HG03025 (cell line): ENCODE results near the gene TMEM263.
"Not testable (repeated sequence)": the region's sequence is repeated elsewhere in the genome, so short reads cannot be mapped to it uniquely, and the experiment has no call there.

Experiments
- ATAC-seq: cut with Tn5 transposase; IDR thresholded peaks from one replicate; pipeline ENCODE4 v1.9.1; 2021; ENCODE audit warnings: mild to moderate bottlenecking, moderate library complexity; ENCODE audit not compliant: unreplicated experiment, low FRiP score

Gene TMEM263

DNA sequence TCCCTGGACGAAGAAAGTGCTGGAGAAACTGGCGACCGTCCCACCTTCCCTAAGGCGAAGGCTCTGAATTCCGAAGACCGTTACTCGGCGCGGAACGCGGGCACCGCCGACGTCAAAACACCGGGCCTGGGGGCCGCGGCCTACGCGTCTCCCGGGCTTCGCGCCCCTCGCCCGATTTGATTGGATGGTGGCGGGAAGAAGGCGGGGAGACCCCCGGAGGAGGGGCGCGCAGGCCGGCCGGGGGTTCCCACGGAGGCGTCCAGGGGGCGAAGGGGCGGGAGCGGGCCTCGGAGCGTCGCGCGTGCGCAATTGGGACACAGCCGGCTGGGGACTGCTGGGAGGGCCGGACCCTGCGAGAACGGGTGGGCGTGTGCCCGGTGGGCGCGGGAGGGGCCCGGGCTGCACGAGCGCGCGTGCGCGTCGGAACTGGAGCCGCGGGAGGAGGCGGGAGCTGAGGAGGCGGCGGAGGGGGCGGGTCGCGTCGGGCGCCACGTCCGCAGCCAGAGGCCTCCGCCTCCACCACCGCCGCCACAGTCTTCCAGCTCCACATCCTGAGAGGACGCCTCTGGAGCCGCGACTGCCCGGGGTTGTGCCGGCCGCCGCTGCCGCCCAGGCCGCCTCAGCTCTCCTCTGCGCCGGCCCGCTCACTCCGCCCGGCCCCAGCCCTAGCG lies at the start of gene TMEM263:
TMEM263 (plus strand) TSS at position 531 of the 671 bp plus-strand sequence. CDS start 11,210 bp downstream, outside the sequence.
- ATAC-seq = peak; percentile 85

GRCh38 chr12:106906715-106907114 lies 49.0 kb upstream of the TMEM263 start:
- ATAC-seq = no peak

GRCh38 chr12:106907411-106907810 lies 48.3 kb upstream of the TMEM263 start:
- no peak for ATAC-seq

DNA sequence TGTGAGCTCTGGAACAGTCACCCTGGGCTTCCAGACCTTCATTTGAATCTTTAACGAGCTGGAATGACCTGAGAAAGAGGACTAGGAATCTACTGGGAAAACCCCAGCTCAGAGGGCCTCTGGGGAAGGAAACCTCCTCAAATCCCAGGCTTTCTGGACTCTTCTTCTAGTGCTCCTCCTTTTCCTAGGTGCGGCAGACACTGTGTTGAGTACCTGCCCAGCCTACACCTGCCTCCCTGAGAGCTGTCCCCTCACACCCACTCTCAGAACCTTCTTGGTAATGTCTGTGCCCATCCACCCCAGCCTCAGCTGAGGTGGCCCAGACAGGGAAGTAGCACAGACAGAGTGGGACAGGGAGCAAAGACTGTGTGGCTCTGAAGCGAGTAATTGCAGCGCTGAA lies 47.9 kb upstream of the TMEM263 start:
- no peak for ATAC-seq

GRCh38 chr12:106908561-106908960 lies 47.1 kb upstream of the TMEM263 start:
- no peak for ATAC-seq

GRCh38 chr12:106910202-106910601 lies 45.5 kb upstream of the TMEM263 start:
- ATAC-seq = no peak

DNA sequence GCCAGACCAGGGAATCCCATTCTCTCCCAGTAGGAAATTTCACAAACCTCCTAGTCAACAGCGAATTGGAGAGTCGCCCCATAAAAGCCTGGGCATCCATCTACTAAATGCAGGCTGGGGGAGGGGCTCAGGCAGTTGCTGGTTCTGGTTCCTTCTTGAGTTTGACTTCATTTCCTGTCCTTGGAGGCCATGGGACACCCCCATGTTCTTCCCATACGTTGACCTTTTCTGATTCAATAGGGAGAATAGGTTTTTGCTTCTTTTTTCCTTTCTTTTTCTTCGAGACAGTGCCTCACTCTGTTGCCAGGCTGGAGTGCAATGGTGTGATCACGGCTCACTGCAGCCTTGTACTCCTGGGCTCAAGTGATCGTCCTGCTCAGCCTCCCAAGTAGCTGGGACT lies 44.1 kb upstream of the TMEM263 start:
- ATAC-seq = no peak

GRCh38 chr12:106913456-106913855 lies 42.3 kb upstream of the TMEM263 start:
- no peak for ATAC-seq

DNA sequence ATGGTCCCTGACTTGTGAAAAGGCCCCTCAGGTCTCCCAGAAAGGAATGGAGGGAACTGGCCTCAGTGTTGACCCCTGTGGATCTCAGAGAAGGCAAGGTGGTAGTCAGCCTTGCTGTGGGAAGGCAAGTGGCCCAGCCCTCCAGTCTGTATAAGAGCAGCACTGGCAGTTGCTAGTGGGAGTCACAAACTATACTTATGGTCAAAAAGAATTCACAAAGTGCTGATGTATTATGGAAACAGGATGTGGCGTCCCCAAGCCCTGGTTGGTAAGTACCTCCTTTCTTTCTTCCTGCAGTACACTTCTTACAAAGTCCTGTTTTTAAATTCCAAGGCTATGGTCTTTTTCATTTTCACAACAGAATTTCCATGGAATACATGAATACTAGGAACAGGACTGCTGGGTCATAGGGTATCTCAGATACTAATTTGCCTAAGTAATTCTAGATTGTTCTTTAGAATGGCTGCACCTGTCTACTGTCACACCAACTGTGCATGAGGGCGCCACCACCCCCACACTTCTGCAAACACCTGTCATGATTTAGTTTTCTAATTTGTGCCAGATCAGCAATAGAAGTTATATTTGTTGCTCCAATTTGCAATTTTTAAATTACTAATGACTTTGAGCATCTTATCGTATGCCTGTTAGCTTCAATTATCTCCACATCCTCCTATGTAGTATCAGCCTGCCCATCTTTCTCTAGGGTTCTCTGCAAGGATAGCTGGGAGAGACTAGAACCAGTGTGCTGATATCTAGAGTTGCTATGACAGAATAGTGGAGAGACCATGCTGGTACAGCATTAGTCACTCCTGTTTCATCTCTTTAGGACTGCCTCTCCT lies 40.7 kb upstream of the TMEM263 start:
- ATAC-seq = peak; percentile 57

DNA sequence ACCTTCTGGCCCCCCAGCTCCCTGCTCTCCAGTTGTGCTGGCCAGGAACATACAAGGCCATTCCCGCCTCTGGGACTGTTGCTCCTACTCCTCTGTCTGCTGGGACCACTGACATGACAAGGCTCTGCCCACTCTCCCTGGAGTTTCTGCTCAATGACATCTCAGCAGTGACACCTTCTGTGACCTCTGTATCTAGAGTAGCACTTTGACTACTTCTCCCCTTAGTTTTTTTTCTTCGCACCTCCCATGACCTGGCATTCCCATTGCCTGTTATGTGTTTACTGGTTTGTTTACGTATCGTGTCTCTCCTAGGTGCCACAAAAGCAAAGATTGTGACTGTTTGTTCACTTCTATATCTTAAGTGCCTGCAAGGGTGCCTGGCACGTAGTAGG lies 40.1 kb upstream of the TMEM263 start:
- no peak for ATAC-seq

DNA sequence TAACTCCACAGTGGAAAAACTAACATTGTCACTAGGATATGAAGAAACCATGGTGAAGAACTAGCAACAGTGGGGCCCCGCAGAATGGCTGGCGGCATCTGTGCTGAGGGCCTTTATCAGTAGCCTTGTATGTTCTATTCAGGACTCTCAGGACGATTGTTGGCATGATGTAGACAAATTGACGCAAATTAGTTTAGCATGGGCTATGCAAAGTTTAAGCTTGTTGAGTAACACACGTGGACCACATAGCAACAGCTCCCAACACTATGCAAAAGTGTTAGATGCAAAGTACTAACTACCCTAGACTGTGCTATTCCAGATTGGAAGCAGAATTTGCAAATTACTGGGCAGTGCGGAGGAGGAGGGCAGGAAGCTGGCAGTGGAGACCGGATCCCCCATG lies 38.2 kb upstream of the TMEM263 start:
- no peak for ATAC-seq

DNA sequence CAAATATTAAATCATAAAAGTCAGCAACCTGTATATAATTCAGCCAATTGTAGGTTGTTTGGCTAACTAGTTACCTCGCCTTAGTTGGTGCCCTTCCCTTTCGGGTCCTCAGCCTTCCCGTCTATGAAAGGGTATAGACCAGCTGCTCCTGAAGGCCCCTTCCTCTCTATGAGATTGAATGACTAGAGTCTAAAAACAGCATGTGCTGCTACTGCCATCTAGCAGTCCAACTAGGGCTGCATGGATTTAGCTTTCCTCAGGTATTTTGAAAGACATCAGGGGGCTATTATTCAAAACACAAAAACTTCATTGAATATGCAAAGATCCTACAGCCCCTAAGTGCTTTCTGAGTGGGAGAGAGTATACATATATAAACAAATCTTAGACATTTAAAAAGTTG lies 37.0 kb upstream of the TMEM263 start:
- ATAC-seq = no peak

DNA sequence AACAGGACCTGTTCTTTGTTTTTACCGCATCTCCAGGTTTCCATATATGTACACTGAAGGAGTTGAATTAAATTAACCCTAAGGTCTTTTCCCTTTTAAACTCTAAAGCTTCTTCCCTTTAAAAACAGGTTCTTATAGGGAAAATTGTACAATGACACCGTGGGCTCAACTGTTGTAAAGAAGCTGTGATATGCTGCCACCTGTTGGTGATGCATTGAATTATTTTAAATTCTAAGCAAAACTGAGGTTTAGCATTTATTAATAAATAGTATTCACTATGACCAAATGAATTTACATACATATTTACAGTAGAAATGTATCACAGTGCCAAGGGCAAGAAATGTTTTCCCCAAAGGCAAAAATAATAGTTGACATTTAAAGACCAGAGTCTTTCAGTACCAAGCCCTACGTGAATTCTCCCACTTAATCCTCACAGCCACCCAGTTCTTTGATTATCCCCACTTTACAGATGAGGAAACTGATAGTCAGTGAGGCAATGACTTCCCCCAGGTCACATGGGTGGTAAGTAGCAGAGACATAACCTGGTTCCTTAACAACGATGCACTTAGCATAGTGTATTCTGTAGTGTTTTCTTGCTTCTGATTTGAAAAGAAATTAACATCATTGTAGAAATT lies 35.7 kb upstream of the TMEM263 start:
- ATAC-seq = no peak

DNA sequence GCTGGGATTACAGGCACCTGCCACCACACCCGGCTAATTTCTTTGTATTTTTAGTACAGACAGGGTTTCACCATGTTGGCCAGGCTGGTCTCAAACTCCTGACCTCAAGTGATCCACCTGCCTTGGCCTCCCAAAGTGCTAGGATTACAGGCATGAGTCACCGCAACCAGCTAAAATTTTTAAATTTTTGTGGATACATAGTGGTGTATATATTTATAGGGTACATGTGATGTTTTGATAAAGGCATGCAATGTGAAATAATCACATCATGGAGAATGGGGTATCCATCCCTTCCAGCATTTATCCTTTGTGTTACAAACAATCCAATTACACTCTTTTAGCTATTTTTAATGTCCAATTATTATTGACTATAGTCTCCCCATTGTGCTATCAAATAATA lies 33.7 kb upstream of the TMEM263 start:
- ATAC-seq = not testable (repeated sequence)

DNA sequence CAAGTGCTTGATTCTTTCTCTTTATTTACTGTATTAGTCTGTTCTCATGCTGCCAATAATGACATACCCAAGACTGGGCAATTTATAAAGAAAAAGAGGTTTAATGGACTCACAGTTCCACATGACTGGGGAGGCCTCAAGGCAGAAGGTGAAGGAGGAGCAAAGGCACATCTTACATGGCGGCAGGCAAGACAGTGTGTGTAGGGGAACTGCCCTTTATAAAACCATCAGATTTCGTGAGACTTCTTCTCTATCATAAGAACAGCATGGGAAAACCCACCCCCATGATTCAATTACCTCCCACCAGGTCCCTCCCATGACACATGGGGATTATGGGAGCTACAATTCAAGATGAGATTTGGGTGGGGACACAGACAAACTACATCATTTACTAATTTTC lies 32.1 kb upstream of the TMEM263 start:
- ATAC-seq = not testable (repeated sequence)

GRCh38 chr12:106924268-106924861 lies 31.3 kb upstream of the TMEM263 start:
- ATAC-seq = no peak

- ATAC-seq = no peak
Observed at GRCh38 chr12:106926657-106927056, 29.1 kb upstream of the TMEM263 start.

GRCh38 chr12:106934277-106934676 lies 21.4 kb upstream of the TMEM263 start:
- ATAC-seq = no peak

DNA sequence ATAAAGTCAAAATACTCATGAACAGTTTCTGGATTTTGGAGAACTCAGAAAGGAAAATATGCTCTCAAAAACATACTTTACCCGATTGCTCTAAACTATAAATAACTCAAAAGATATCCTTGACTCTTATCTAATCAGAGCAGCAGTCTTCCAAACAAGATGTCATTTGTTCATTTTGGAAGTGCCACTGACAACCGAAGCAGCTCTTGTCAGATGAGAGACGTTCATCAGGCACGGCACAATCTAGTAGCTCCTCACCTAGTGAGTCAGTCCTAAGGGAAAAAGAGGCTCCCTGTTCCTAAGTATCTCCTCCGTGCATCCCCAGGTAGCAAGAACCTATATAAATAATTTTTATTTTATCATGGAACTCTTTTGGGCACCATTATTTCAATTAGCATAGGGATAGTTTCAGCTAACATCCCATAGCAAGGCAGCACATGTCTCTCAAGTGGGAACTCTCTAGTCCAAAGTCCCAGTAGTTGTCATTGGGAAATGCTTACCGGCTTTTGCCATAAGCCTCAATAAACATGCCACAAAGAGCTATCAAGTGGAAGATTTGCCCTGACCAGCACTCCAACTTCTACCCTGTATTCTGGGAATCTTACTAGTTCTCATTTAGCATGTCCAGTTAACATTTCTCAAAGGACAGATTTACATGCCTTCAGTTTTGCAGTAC lies 14.1 kb upstream of the TMEM263 start:
- ATAC-seq = no peak

- no peak for ATAC-seq
Observed at GRCh38 chr12:106942775-106943174, 12.9 kb upstream of the TMEM263 start.
